IMR-90 (cell line): ENCODE data around the gene PFKL. TPM values are rescaled to one million over a fixed set of nuclear protein-coding genes. Genes with fewer than 3 reads are reported as not detected.

Source experiments
- ATAC-seq: fragments of 200-7000 bp; cut with Tn5 transposase; 2 replicates; pipeline ENCODE4 v1.9.1; 2020; ENCODE audit warnings: low read depth, mild to moderate bottlenecking, moderate library complexity
- BruUV-seq: library from RNA; stranded (reverse); fragments of 400-500 nt; replicated peaks from 2 replicates; lab custom pipeline; 2021; lab: Mats Ljungman, UMichigan
- CTCF ChIA-PET: fragments of 300-600 bp; formaldehyde crosslinking; extraction: SDS; loops from one replicate; lab custom pipeline; 2021; ENCODE audit warnings: antibody characterized with exemption; lab: Yijun Ruan, JAX
- POLR2A ChIA-PET: fragments of 300-600 bp; sonication (Branson Sonifier 250); formaldehyde crosslinking; loops from one replicate; lab custom pipeline; 2022; ENCODE audit warnings: antibody characterized with exemption; ENCODE audit not compliant: unreplicated experiment; lab: Charles Lee
- DNase-seq: peaks from one replicate; pipeline ENCODE4 v3.0.0; 2013
- H2AFZ ChIP-seq: replicated peaks from 2 replicates; pipeline ENCODE3; 2013; ENCODE audit warnings: low read length, mild to moderate bottlenecking; ENCODE audit not compliant: poor library complexity
- H2AK5ac ChIP-seq: 2 replicates; pipeline ENCODE4 v1.6.1; 2013; ENCODE audit warnings: low read depth, low read length, inconsistent platforms
- H2AK9ac ChIP-seq: replicated peaks from 2 replicates; pipeline ENCODE3; 2013; ENCODE audit warnings: mild to moderate bottlenecking, low read depth, low read length, moderate library complexity; ENCODE audit not compliant: poor library complexity
- H2BK120ac ChIP-seq: 2 replicates; pipeline ENCODE4 v1.6.1; 2013; ENCODE audit warnings: low read depth, low read length, inconsistent platforms
- H2BK15ac ChIP-seq: 3 replicates; pipeline ENCODE4 v1.6.1; 2013; ENCODE audit warnings: low read depth, low read length, inconsistent platforms
- H2BK20ac ChIP-seq: 2 replicates; pipeline ENCODE4 v1.6.1; 2013; ENCODE audit warnings: low read depth, mild to moderate bottlenecking, inconsistent platforms, low read length, moderate library complexity
- H2BK5ac ChIP-seq: 2 replicates; pipeline ENCODE4 v1.6.1; 2013; ENCODE audit warnings: mild to moderate bottlenecking, low read depth, low read length, inconsistent platforms; ENCODE audit not compliant: poor library complexity, severe bottlenecking
- H3K14ac ChIP-seq: replicated peaks from 2 replicates; pipeline ENCODE4 v1.6.1; 2013; ENCODE audit warnings: low read depth, low read length, inconsistent platforms
- H3K18ac ChIP-seq: 2 replicates; pipeline ENCODE4 v1.6.1; 2013; ENCODE audit warnings: low read depth, low read length, control low read depth
- H3K23ac ChIP-seq: 2 replicates; pipeline ENCODE4 v1.6.1; 2013; ENCODE audit warnings: low read depth, low read length, inconsistent platforms
- H3K27ac ChIP-seq: 2 replicates; pipeline ENCODE4 v1.5.1; 2013; ENCODE audit warnings: mild to moderate bottlenecking, control low read depth, low read length; ENCODE audit not compliant: insufficient read depth
- H3K27me3 ChIP-seq: 2 replicates; pipeline ENCODE4 v1.6.1; 2013; ENCODE audit warnings: low read length; ENCODE audit not compliant: control insufficient read depth, insufficient read depth
- H3K36me3 ChIP-seq: 2 replicates; pipeline ENCODE4 v1.6.1; 2013; ENCODE audit warnings: low read length, mixed read lengths; ENCODE audit not compliant: control insufficient read depth, insufficient read depth
- H3K4ac ChIP-seq: 2 replicates; pipeline ENCODE4 v1.6.1; 2013; ENCODE audit warnings: low read depth, low read length, inconsistent platforms
- H3K4me1 ChIP-seq: 2 replicates; pipeline ENCODE4 v1.6.1; 2013; ENCODE audit warnings: low read length, mixed read lengths; ENCODE audit not compliant: control insufficient read depth, insufficient read depth
- H3K4me2 ChIP-seq: 2 replicates; pipeline ENCODE4 v1.6.1; 2013; ENCODE audit warnings: low read depth, mild to moderate bottlenecking, control low read depth, low read length, moderate library complexity
- H3K4me3 ChIP-seq: 2 replicates; pipeline ENCODE4 v1.5.1; 2013; ENCODE audit warnings: low read depth, mild to moderate bottlenecking, control low read depth, low read length, moderate library complexity; ENCODE audit not compliant: insufficient read depth
- H3K56ac ChIP-seq: 2 replicates; pipeline ENCODE4 v1.6.1; 2013; ENCODE audit warnings: low read length, inconsistent platforms; ENCODE audit not compliant: insufficient read depth; ENCODE audit errors: extremely low read depth
- H3K79me1 ChIP-seq, 2 experiments: 2 replicates each; pipeline ENCODE4 v1.6.1; 2013; ENCODE audit warnings: low read length in 2 of 2, inconsistent platforms in 1 of 2, low read depth in 1 of 2
- H3K9ac ChIP-seq: 2 replicates; pipeline ENCODE4 v1.6.1; 2013; ENCODE audit warnings: low read depth, low read length, control low read depth
- H3K9me1 ChIP-seq: 2 replicates; pipeline ENCODE4 v1.6.1; 2013; ENCODE audit warnings: low read length, inconsistent platforms; ENCODE audit not compliant: insufficient read depth
- H3K9me3 ChIP-seq: 2 replicates; pipeline ENCODE4 v1.6.1; 2013; ENCODE audit warnings: low read length; ENCODE audit not compliant: control insufficient read depth, insufficient read depth
- H4K20me1 ChIP-seq: 2 replicates; pipeline ENCODE4 v1.6.1; 2013; ENCODE audit warnings: low read length, inconsistent platforms; ENCODE audit not compliant: insufficient read depth
- H4K5ac ChIP-seq: 2 replicates; pipeline ENCODE4 v1.6.1; 2013; ENCODE audit warnings: mild to moderate bottlenecking, low read depth, low read length, control low read depth
- H4K8ac ChIP-seq, 2 experiments: 2 replicates each; pipeline ENCODE4 v1.6.1; 2013; ENCODE audit warnings: low read depth in 2 of 2, low read length in 2 of 2, control low read depth in 1 of 2, inconsistent platforms in 1 of 2
- H4K91ac ChIP-seq: 2 replicates; pipeline ENCODE4 v1.6.1; 2013; ENCODE audit warnings: low read depth, low read length, inconsistent platforms; ENCODE audit not compliant: insufficient read depth
- BHLHE40 ChIP-seq: fragments of 150-350 bp; IDR thresholded peaks from 2 replicates; pipeline ENCODE4 v1.6.1; 2016; ENCODE audit warnings: mild to moderate bottlenecking, low read depth, low read length
- CEBPB ChIP-seq: IDR thresholded peaks from 2 replicates; pipeline ENCODE4 v1.6.1; 2012; ENCODE audit warnings: low read depth, low read length, improper control_type of control experiment
- CHD1 ChIP-seq: IDR thresholded peaks from 2 replicates; pipeline ENCODE4 v1.6.1; 2012; ENCODE audit warnings: low read depth, low read length, improper control_type of control experiment
- CTCF ChIP-seq: conservative IDR thresholded peaks from 2 replicates; pipeline ENCODE4 v1.5.1; 2012; ENCODE audit warnings: mild to moderate bottlenecking, low read depth, low read length, improper control_type of control experiment
- ELK1 ChIP-seq: fragments of 150-350 bp; IDR thresholded peaks from 2 replicates; pipeline ENCODE4 v1.6.1; 2016; ENCODE audit warnings: low read depth, mild to moderate bottlenecking, low read length, moderate library complexity, borderline replicate concordance
- MAFK ChIP-seq: IDR thresholded peaks from 2 replicates; pipeline ENCODE4 v1.6.1; 2012; ENCODE audit warnings: low read depth, low read length, improper control_type of control experiment
- MAZ ChIP-seq: IDR thresholded peaks from 2 replicates; pipeline ENCODE4 v1.6.1; 2012; ENCODE audit warnings: low read depth, mild to moderate bottlenecking, low read length, improper control_type of control experiment, moderate library complexity, borderline replicate concordance
- NFE2L2 ChIP-seq: fragments of 150-350 bp; IDR thresholded peaks from 2 replicates; pipeline ENCODE4 v1.6.1; 2016; ENCODE audit warnings: low read depth, mild to moderate bottlenecking, low read length
- POLR2A ChIP-seq: IDR thresholded peaks from 2 replicates; pipeline ENCODE4 v1.6.1; 2012; ENCODE audit warnings: mild to moderate bottlenecking, low read depth, low read length
- RAD21 ChIP-seq: IDR thresholded peaks from 2 replicates; pipeline ENCODE4 v1.6.1; 2012; ENCODE audit warnings: low read length, improper control_type of control experiment
- RCOR1 ChIP-seq: IDR thresholded peaks from 2 replicates; pipeline ENCODE4 v1.6.1; 2012; ENCODE audit warnings: mild to moderate bottlenecking, low read length, improper control_type of control experiment; ENCODE audit not compliant: insufficient replicate concordance
- RFX5 ChIP-seq: IDR thresholded peaks from 2 replicates; pipeline ENCODE4 v1.8.0; 2012; ENCODE audit warnings: low read depth, mild to moderate bottlenecking, low read length, moderate library complexity
- SMC3 ChIP-seq: fragments of 150-350 bp; IDR thresholded peaks from 2 replicates; pipeline ENCODE4 v1.6.1; 2016; ENCODE audit warnings: low read depth, mild to moderate bottlenecking, antibody characterized with exemption, low read length, moderate library complexity
- USF2 ChIP-seq: fragments of 150-350 bp; IDR thresholded peaks from 2 replicates; pipeline ENCODE4 v1.6.1; 2017; ENCODE audit warnings: mild to moderate bottlenecking, antibody characterized with exemption, low read length, low read depth
- WGBS, 2 experiments: methylation state at CpG; one replicate each; pipeline versions ENCODE4 v1.1.5 to v1.1.7; 2013; ENCODE audit warnings: missing lambda C conversion rate in 2 of 2; ENCODE audit not compliant: insufficient read length in 1 of 2; ENCODE audit errors: extremely low coverage in 2 of 2; 5-methylcytosine and 5-hydroxymethylcytosine counted together
- dilution Hi-C: fragments of 300-500 bp; cut with HindIII; formaldehyde crosslinking; loops from one replicate; pipeline ENCODE4 v1.14.3; 2018; ENCODE audit warnings: low sequenced_read_pairs; ENCODE audit not compliant: unreplicated experiment
- in situ Hi-C: fragments of 300-500 bp; cut with MboI; formaldehyde crosslinking; loops from 3 replicates; pipeline ENCODE4 v1.14.3; 2019; ENCODE audit warnings: low sequenced_read_pairs, inconsistent platforms, mixed read lengths
- intact Hi-C: fragments of 100-400 bp; cut with micrococcal nuclease; formaldehyde crosslinking; loops from 2 replicates; pipeline ENCODE4 v1.10.0; 2022
- polyA plus RNA-seq, 3 experiments: library from polyadenylated mRNA; depleted of rRNA; stranded (reverse); fragments of >200 nt; gene quantifications; 2 replicates each; pipeline ENCODE4 v1.2.3, GENCODE V29; 2012; ENCODE audit warnings: low replicate concordance in 1 of 3
- total RNA-seq: library from RNA; depleted of rRNA; stranded (reverse); fragments of >200 nt; gene quantifications from 2 replicates; pipeline ENCODE4 v1.2.3, GENCODE V29; 2012

The PFKL gene
- total and polyA plus RNA-seq, 2 of the 4 experiments (the other 2 are of a cell fraction), result 103 to 126 TPM

- Histone ChIP-seq H3K18ac (no peak overlapping the region), H2BK15ac (no peak overlapping the region), H2AK5ac (no peak overlapping the region), H3K27ac (no peak overlapping the region), H3K4me3 (no peak overlapping the region), H3K56ac (no peak overlapping the region), H3K14ac (no peak overlapping the region), H2AFZ (no peak overlapping the region), H4K8ac (no peak overlapping the region), H4K91ac (no peak overlapping the region), H3K9me3 (peaks cover 8% of the 10 kb centered on the region), H3K36me3 (no peaks in the 10 kb centered on the region), H3K23ac (no peak overlapping the region), H3K9me1 (no peaks in the 10 kb centered on the region), H3K79me1 (no peaks in the 10 kb centered on the region), H3K4me2 (no peak overlapping the region), H2BK5ac (no peak overlapping the region), H3K27me3 (peaks cover 24% of the 10 kb centered on the region), H2BK20ac (no peak overlapping the region), H3K4me1 (no peaks in the 10 kb centered on the region), H2BK120ac (no peak overlapping the region), H2AK9ac (no peak overlapping the region), H4K5ac (no peak overlapping the region), H3K9ac (no peak overlapping the region), H3K4ac (no peak overlapping the region), H4K20me1 (no peaks in the 10 kb centered on the region)
- ATAC-seq (no peak), DNase-seq (no peak)
- ChIA-PET POLR2A (no interaction called here), CTCF (no interaction called here)
- BruUV-seq, result no TSS peak
- TF ChIP-seq CHD1 (no peak), RFX5 (no peak), RCOR1 (no peak), POLR2A (no peak), USF2 (no peak), NFE2L2 (no peak), MAFK (no peak), SMC3 (no peak), RAD21 (no peak), ELK1 (no peak), CTCF (no peak), CEBPB (no peak), BHLHE40 (no peak), MAZ (no peak)
- 74% methylated on average over 8 of the region's 12 CpGs; no CpG with 5 or more reads in 1 of the 2 experiments for WGBS, 2 experiments
- intact Hi-C loops, result no loop called here
- dilution Hi-C loops, result no loop called here
- in situ Hi-C loops, result no loop called here
Observed at GRCh38 chr21:44262338-44263056, 37.4 kb upstream of the PFKL start.
